Ureter (tissue), 1 donor: ENCODE results near the gene DDA1. TPM values are rescaled to one million over a fixed set of nuclear protein-coding genes. Genes with fewer than 3 reads are reported as not detected.

Experiments used
- DNase-seq: peaks from one replicate; pipeline ENCODE4 v3.0.0-alpha.2; 2020; ENCODE audit warnings: low spot score
- total RNA-seq: library from RNA; stranded (reverse); gene quantifications from one replicate; pipeline ENCODE4 v1.2.4, GENCODE V29; 2023
- donor health status: DM: yes; HTN: yes; CAD: no.

DDA1 gene
- total RNA-seq, 1 donor from 2014 or later = 32.0 TPM

- no peak for DNase-seq
These were observed 2.3 kb downstream of the DDA1 start for GRCh38 chr19:17311455-17312188.

GRCh38 chr19:17312189-17313113 is 3.1 kb downstream of the DDA1 start:
- DNase-seq = no peak

GRCh38 chr19:17314007-17314593 is 4.7 kb downstream of the DDA1 start:
- DNase-seq = no peak

GRCh38 chr19:17318966-17319365 is 9.6 kb downstream of the DDA1 start:
- DNase-seq = no peak

- no peak for DNase-seq
These were observed 10.3 kb downstream of the DDA1 start for GRCh38 chr19:17319473-17320238.

- DNase-seq = no peak
These were observed 11.1 kb downstream of the DDA1 start for GRCh38 chr19:17320435-17320834.

GRCh38 chr19:17321655-17322489 is 12.5 kb downstream of the DDA1 start:
- DNase-seq = no peak

- DNase-seq = no peak
These were observed 13.5 kb downstream of the DDA1 start for GRCh38 chr19:17322854-17323253.

GRCh38 chr19:17323300-17323963 is 14.1 kb downstream of the DDA1 start:
- DNase-seq = no peak

GRCh38 chr19:17323964-17324332 is 14.6 kb downstream of the DDA1 start:
- no peak for DNase-seq

- no peak for DNase-seq
These were observed 15.2 kb downstream of the DDA1 start for GRCh38 chr19:17324357-17325114.

GRCh38 chr19:17325133-17325532 is 15.8 kb downstream of the DDA1 start:
- no peak for DNase-seq

- DNase-seq = peak; percentile 79
These were observed 16.7 kb downstream of the DDA1 start for GRCh38 chr19:17325881-17326594.

- no peak for DNase-seq
These were observed 17.2 kb downstream of the DDA1 start for GRCh38 chr19:17326595-17326966.

- no peak for DNase-seq
These were observed 17.8 kb downstream of the DDA1 start for GRCh38 chr19:17327068-17327653.

- DNase-seq = peak; percentile 75
These were observed 18.5 kb downstream of the DDA1 start for GRCh38 chr19:17327654-17328516.

GRCh38 chr19:17328517-17329365 is 19.4 kb downstream of the DDA1 start:
- no peak for DNase-seq
